Inferior parietal cortex (tissue), 1 donor: Measurements from ENCODE around the gene AUTS2.

ENCODE experiments used
- DNase-seq: peaks from one replicate; pipeline ENCODE4 v3.0.0-alpha.2; 2016; ENCODE audit errors: extremely low spot score

The AUTS2 gene

DNA sequence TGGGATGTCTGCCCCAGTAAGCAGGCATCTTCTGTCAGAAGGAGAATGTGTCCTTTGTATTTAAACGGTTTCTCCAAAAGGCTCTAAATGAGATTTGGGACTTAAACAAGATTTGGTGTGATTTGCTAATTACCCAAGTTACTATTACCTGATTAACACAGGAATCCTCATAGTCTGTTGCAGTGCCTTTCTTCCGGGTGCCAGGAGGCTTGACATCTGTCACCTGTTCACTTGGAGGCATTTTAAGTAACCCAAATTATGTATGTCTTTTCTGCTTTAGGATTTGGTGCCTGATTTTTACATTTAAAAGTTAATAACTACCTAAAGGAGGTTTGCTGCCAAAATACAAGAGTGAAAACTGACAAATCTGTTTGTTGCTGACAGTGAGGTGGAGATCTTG lies 945.7 kb downstream of the AUTS2 start:
- no peak for DNase-seq

DNA sequence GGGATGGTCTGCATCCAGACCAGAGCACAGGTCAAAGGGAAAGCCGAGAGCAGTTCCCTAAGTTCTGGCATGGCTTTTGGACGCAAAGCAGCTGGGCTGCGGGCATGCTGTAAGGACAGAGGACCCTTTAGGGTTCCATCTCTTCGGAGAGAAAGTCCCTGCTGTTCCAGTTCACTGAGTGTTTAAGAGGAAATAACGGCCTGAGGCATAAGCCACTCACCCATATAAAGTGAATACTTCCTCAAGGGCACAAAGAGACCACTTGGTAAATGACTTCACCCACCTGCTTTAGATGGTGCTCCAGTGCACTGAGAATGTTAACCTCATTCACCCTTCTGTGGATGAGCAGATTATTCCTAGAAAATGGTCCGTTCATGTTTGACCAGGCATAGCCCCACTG lies 946.9 kb downstream of the AUTS2 start:
- no peak for DNase-seq

DNA sequence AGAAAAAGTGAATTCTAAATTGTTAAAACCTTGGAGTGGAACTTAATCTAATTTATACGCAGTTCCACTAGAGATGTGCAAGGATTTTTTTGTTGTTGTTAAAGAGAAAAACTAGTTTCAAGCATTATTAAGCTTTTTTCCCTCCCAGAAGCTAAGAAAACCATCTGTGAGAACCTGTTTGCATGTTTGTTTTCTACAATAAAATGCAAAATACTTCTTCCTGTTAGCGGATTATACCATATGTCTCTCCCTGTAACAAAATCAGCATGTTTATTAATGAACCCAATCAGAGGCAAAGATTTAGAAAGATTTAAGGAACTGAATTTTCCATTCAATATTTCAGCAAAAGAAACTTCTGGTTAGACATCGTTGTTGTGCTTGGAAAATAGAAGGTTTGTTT lies 953.9 kb downstream of the AUTS2 start:
- DNase-seq: no peak

DNA sequence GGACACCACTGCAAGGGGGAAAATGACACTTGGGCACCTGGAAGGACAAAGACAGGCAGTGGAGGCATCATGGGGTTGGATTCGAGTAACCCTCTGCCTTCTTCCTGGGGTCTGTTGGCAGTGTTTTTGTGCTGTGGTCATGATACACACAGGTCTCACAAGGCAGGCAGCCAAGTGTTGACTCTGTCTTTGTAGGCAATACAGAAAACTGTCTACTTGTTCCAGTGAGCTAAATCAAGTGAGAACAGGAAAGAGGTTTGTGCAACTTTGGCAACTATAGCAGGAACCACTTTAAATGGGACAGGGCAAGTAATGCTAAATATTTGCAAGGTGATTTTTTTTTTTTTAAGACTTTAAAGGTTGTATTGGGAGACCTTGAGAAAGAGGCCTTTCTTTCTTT lies 955.1 kb downstream of the AUTS2 start:
- DNase-seq: no peak

GRCh38 chr7:70554646-70555045 lies 956.4 kb downstream of the AUTS2 start:
- DNase-seq: no peak

GRCh38 chr7:70556761-70557160 lies 958.5 kb downstream of the AUTS2 start:
- DNase-seq: no peak

- DNase-seq: no peak
These were observed 959.1 kb downstream of the AUTS2 start for GRCh38 chr7:70557338-70557737.

DNA sequence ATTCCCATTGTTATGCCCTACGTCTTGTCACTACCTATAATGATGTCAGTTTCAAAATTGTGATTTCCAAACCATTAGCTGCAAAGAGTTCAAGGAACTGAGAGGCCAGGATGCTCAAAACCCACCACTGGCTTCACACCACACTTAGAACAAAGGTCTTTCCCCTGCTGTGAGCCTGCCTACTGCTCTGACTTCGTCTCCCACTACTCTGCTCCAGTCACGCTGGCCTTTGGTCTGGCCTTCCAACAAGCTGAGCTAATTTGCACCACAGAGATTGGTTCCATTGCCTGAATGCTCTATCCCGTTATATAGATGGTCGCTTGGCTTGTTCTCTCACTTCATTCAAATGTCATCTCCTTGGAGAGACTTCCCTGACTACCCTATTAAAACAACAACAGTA lies 961.5 kb downstream of the AUTS2 start:
- no peak for DNase-seq

DNA sequence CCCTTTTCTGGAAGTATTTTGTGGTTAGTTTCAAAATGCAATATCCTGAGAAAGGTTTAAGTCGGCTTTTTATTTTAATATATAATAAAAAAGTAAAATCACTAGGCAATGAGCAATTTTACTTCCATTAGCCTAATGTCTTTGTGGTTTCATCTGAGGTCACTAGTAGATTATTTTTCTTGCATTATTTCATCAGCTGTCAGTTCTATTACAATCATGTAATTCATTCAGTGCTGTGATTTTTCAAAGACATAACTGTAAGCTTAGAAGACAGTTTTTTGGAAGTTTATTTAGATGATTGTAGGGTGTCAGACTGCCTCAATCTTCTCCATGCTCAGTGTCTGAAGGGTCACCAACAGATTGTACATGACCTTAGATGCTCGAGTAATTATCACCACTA lies 965.7 kb downstream of the AUTS2 start:
- no peak for DNase-seq

DNA sequence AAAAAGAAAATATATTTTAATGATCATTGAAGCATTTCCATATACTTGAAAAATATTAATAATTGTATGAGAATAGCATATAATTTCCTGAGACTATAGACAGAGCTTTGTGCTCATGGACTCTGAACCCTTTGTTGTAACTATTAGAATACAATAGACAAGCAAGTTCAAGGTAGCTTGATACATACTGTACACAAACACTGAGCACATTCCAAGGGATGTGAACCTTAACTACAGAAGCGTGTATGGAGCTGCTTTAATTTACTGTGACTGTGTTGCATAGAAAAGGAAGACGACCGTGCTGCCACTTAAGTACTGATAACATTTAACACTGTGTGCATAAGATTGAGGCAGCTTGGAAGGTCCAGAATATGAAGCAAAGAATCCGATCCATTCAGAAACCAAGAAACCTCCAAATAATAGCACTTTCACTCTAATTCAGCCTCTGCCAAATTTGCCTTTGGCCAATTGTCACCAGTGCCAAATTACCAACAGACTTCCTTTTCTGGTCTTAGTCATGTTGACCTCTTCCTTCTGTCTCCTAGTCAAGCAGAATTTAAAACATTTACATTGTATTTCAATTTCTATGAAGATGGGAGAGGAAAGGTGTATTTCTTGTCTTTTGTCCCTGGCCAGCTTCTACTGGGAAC lies 967.6 kb downstream of the AUTS2 start:
- no peak for DNase-seq

DNA sequence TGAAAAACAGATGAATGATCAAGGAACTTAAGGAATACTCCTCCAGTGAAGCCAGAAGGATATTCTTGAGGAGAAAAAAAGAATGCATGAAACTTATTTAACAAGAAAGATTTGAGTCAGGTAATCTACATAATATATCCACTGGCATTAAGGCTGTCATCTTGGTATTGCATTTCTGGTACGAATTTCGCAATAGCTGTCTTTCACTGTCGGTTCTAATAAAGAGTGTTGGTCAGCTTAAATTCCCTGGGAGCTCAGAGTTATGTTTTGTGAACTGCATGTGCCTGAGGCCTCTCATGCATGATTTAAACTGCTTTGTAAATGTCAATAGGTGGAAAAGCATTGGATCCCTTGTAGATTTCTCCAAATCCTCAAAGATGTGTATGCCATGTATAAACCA lies 968.4 kb downstream of the AUTS2 start:
- no peak for DNase-seq

GRCh38 chr7:70568674-70569334 lies 970.5 kb downstream of the AUTS2 start:
- DNase-seq: no peak

DNA sequence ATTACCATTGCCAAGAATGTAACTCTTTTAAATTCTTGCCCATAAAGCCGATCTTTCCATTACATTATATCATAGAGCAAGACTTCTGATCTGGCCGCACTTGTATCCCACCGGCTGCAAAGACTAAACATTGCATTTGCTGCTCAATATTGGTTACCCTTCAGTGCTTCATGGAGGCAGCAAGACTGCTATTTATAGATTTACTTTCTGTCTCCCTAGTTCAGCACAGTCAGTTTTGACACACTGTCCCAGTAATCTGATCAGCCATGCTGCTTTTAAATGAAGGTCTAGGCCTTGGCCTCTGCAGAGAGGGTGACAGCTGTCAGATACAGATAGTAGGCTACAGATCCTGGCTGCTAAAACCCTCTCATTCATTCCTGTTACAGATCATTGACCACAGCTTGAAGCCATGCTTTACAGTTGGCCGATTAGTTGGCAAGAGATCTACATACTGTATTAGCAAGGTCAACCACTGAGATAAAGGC lies 971.1 kb downstream of the AUTS2 start:
- no peak for DNase-seq

DNA sequence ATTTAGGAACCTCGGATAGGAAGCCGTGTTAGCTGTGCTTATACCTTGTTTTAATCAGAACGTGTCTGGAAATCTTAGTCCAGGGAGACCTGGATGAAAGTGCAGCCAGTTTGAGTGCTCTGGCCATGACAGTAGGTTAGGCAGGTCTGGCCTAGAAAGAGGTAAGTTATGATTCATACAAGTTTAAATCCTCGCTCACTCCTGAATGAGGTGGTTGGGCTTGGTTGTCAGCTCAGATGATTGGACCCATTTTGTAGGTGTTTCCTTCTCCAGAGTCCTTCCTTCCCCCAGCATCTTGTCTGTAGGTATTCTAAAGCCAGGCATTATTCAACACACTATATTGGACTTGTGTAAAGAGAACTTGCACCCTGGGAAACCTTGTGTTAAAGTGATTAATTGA lies 971.8 kb downstream of the AUTS2 start:
- no peak for DNase-seq

GRCh38 chr7:70570961-70571360 lies 972.7 kb downstream of the AUTS2 start:
- DNase-seq: no peak

DNA sequence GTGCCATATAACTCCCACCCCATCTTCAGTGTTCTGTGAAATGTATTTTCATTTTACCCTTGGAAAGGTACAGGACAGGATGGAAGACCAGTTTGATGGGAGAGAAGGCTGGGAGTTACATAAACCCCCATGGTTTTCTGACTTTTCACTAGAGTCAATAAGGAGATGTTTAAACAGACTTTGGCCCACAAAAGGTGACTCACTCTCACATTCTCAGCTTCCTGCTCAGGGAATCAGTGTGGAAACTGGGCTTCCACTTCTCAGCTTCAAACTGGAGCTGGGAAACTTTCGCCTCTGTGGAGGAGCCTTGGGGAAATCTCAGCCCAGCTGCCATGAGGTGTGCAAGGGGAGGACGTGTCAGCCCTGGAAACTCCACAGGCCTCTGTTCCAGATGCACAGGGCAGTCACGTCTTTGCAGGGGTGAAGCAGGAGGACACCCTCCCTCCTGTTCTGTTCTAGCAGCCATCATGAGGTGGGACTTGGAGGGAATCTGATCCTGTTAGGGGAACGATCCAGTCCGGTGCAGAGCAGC lies 973.2 kb downstream of the AUTS2 start:
- no peak for DNase-seq

DNA sequence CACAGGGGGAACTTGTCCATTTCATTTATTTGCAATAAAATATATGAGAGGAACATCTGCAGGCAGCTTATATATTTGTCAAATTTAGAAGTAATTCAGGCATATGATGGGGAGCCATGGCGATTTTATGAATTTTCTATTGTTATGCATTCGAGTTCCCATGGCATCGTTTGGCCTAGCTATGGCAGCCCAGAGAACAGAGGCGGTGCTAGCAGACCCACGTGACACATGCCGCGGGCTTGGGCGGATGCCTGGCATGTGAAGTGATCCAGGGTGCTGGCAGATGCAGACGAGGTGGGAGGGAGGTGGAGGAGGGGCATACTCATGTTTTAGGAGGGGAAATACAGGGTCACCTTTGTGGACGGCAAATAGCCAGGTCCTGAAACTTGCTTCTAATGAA lies 973.7 kb downstream of the AUTS2 start:
- DNase-seq: no peak

GRCh38 chr7:70572571-70572970 lies 974.3 kb downstream of the AUTS2 start:
- DNase-seq: no peak

DNA sequence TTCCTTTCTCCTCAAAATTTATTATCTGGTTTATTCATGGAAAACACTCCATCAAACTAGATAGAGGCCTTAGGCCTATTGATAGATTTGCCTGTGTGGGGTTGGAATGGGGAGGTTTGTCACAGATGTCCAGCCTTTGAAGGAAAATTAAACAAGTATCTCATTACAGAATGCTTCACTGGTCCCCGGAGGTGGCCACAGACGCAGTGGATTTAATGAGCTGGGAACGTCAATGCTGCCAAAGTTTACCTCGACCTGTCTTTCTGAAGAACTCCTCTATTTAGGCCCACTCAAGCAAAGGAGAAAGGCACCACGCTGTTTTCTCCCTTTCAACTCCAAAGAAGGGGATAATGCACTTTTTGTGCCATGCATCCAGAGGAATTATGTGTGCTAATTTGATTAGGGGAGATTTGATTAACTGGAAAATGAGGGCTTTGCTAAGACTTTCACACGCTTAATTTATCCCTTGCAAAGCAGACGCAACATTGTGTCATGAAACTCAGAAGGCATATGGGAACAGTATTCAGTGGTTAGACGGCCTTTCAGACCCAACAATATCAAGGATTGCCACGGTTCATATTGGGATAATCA lies 974.9 kb downstream of the AUTS2 start:
- no peak for DNase-seq

GRCh38 chr7:70573696-70574095 lies 975.4 kb downstream of the AUTS2 start:
- DNase-seq: no peak

DNA sequence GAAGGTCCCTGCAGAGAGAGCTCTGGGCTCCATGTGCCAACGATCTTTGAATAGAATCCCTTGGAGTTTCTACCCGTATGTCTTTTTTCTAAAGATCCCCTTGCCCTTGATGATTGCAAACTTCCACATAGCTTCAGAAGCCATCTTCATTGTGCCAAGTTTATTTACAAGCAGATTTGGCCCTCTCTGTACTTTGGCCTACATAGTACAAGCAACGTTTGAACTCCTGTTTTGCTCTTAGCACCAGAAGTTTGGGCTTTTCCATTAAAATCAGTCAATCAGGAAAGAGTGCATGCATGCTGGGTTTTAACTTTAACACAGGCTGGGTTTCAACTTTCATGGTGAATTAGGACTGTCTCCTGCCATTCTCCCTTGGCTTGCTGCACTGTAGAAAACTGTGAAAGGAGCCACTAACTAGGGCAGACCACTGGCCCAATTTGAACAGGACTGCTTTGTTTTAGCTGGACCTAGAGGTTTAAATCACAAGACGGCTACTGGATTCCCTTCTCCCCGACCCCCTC lies 976.1 kb downstream of the AUTS2 start:
- no peak for DNase-seq

- DNase-seq: peak; percentile 51
These were observed 976.9 kb downstream of the AUTS2 start for GRCh38 chr7:70574970-70575799.
